Measurements from ENCODE around the gene ZNF511.

Gene ZNF511

GRCh38 chr10:133355991-133356390, 47.3 kb downstream of the ZNF511 start:
- no peak for DNase-seq

GRCh38 chr10:133356549-133357284, 48.0 kb downstream of the ZNF511 start:
- DNase-seq = peak; percentile 12

- DNase-seq = peak; percentile 68
These were observed 48.8 kb downstream of the ZNF511 start, which contains the start of gene FUOM for GRCh38 chr10:133357285-133358161. TSS of gene FUOM (minus strand) at chr10:133358019. CDS start at chr10:133358007, 12 bp downstream.

GRCh38 chr10:133358162-133358924, 49.6 kb downstream of the ZNF511 start:
- no peak for DNase-seq

GRCh38 chr10:133358925-133359310, 50.2 kb downstream of the ZNF511 start:
- DNase-seq = no peak

DNA sequence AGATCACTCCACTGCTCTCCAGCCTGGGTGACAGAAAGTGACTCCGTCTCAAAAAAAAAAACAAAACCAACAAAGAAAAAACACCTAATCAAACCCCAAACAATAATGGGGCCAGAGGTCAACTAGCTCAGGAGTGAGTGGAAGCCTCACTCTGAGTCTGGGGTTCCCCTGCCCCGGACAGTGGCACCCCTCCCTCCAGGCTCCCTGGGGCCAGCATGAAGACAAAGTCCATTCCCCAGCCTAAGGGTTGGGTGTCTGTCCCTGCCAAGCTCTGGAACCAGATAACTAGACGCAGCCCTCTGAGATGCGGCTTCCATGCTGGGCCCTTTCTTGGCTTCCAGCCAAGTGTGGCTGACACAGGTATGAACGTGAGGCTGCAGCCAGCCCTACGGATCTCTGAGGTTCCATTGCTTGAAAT, 50.8 kb downstream of the ZNF511 start:
- no peak for DNase-seq

DNA sequence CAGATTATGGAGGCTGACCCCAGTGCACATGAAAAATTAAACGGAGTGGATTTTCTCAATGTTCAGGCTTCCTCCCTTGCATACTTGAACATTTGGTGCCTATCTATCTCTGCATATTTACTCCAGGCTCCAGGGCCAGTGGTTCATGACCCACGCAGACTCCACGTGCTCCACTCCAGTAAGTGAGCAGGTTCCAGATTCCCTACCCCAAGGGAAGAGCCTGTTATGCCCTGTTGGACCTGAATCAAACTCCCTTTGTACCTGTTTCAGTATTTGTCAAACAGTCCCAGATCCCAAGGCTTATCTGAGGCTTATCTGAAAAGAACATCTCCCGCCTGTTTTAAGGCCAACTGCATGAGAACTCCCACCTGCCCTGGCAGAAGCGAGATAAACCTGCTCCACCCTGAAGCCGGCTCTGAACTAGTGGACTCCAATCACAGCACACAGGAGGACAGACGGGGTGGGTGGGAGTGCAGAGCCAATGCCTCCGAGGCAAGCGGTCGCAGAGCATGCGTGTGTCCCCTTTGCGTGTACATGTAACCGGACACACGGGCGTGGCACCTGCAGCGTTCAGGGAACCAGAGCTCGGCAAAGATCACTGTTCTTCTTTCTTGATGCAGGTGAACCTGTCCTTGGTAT, 51.4 kb downstream of the ZNF511 start:
- DNase-seq = no peak

- no peak for DNase-seq
These were observed 52.5 kb downstream of the ZNF511 start for GRCh38 chr10:133361227-133361626.

DNA sequence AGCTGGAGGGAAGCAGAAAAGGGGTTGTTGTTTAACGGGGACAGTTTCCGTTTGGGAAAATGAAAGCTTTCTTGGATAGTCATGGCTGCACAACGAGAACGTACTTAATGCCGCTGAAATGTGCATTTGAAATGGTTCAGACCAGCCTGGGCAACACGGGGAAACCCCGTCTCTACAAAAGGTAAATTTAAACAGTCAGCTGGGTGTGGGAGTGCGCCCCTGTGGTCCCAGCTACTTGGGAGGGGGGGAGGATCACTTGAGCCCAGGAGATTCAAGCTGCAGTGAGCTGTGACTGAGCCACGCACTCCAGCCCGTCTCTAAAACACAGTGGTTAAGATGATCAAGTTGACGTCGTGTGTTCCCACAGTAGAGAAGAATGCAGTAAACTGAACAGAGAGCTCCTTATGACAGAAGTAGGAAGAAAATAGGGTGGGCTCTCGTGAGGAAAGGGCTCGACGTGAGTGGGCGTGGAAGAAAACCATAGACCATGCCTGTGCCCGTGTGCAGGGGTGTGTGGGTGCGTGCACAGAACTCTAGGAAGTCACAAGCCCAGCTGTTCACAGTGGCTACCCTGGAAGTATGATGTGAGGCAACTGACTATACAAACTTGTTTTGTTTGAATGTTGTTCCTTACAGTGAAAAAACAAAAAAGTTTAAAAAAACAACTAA, 53.2 kb downstream of the ZNF511 start:
- no peak for DNase-seq

Measured in fibroblast of skin of back (primary cell).